D721Med (cell line): ENCODE data around the gene DNPEP.

Experiments used
- DNase-seq: peaks from one replicate; pipeline ENCODE4 v3.0.0; 2011; ENCODE audit warnings: low spot score; ENCODE audit not compliant: insufficient read length
- FAIRE-seq: peaks from 2 replicates; lab custom pipeline; 2011; peaks lifted over from hg19 to GRCh38; lab: Jason Lieb, UNC
- CTCF ChIP-seq: IDR thresholded peaks from 2 replicates; pipeline ENCODE4 v1.5.1; 2012; ENCODE audit warnings: mild to moderate bottlenecking, control low read depth; ENCODE audit not compliant: insufficient read depth; ENCODE audit errors: missing control alignments

DNPEP gene

GRCh38 chr2:219380926-219381325 is 6.8 kb downstream of the DNPEP start:
- no peak for TF ChIP-seq CTCF
- DNase-seq (no peak), FAIRE-seq (no peak)

- no peak for TF ChIP-seq CTCF
- FAIRE-seq (no peak), DNase-seq (no peak)
Measured at GRCh38 chr2:219378163-219378851, 9.4 kb downstream of the DNPEP start.

GRCh38 chr2:219369447-219369861 is 18.3 kb downstream of the DNPEP start:
- no peak for FAIRE-seq

GRCh38 chr2:219368690-219369191 is 19.0 kb downstream of the DNPEP start:
- no peak for TF ChIP-seq CTCF
- DNase-seq = no peak
- FAIRE-seq = no peak

More at GRCh38 chr2:219369447-219369861, 18.3 kb downstream of the DNPEP start:
- no peak for TF ChIP-seq CTCF
- no peak for DNase-seq

GRCh38 chr2:219362524-219363164 is 25.1 kb downstream of the DNPEP start:
- no peak for TF ChIP-seq CTCF
- FAIRE-seq = no peak
- no peak for DNase-seq

- FAIRE-seq (no peak), DNase-seq (no peak)
- TF ChIP-seq CTCF = no peak
Measured at GRCh38 chr2:219362072-219362471, 25.6 kb downstream of the DNPEP start.
